Spleen (tissue), 11 donors: ENCODE measurements around the gene GPR183. TPM values are rescaled to one million over a fixed set of nuclear protein-coding genes. Genes with fewer than 3 reads are reported as not detected.
A peak's percentile ranks its signal among the peaks of the same experiment; 100 is the strongest.

Experiments
- DNase-seq: peaks from one replicate; pipeline ENCODE4 v3.0.0-alpha.2; 2020
- H3K27ac ChIP-seq, 8 donors: fragments of 200-600 bp; sonication (generic) in 7 of 8; 1 replicate in 4 of 8; 2 replicates in 4 of 8; pipeline versions ENCODE4 v1.5.0 to v1.8.0; 2016 to 2021; ENCODE audit warnings: inconsistent platforms in 4 of 8, mild to moderate bottlenecking in 4 of 8, moderate library complexity in 1 of 8
- H3K27me3 ChIP-seq, 7 donors: fragments of 200-600 bp; sonication (generic) in 6 of 7; replicated peaks in 1 of 7; 1 replicate in 4 of 7; 2 replicates in 3 of 7; pipeline versions ENCODE4 v1.5.0 to v1.8.0; 2016 to 2021; ENCODE audit warnings: inconsistent platforms in 3 of 7, mild to moderate bottlenecking in 1 of 7
- H3K36me3 ChIP-seq, 6 donors: fragments of 200-600 bp; sonication (generic) in 5 of 6; 1 replicate in 4 of 6; 2 replicates in 2 of 6; pipeline versions ENCODE4 v1.5.0 to v1.8.0; 2016 to 2021; ENCODE audit warnings: inconsistent platforms in 2 of 6
- H3K4me1 ChIP-seq, 6 donors: fragments of 200-600 bp; sonication (generic) in 5 of 6; 1 replicate in 3 of 6; 2 replicates in 3 of 6; pipeline versions ENCODE4 v1.5.0 to v1.8.0; 2016 to 2021; ENCODE audit warnings: inconsistent platforms in 3 of 6
- H3K4me3 ChIP-seq, 8 donors: fragments of 200-600 bp; sonication (generic) in 7 of 8; 1 replicate in 4 of 8; 2 replicates in 4 of 8; pipeline versions ENCODE4 v1.5.0 to v1.8.0; 2016 to 2021; ENCODE audit warnings: inconsistent platforms in 4 of 8, mild to moderate bottlenecking in 4 of 8, moderate library complexity in 2 of 8
- H3K9me3 ChIP-seq, 8 donors: fragments of 200-600 bp; sonication (generic) in 7 of 8; 1 replicate in 4 of 8; 2 replicates in 4 of 8; pipeline versions ENCODE4 v1.5.0 to v1.8.0; 2016 to 2021; ENCODE audit warnings: inconsistent platforms in 4 of 8
- CTCF ChIP-seq, 11 experiments: fragments of 200-600 bp in 7 of 11; fragments of 450-650 bp in 4 of 11; sonication (generic) in 4 of 11; IDR thresholded peaks in 8 of 11; conservative IDR thresholded peaks in 3 of 11; 1 replicate in 7 of 11; 2 replicates in 4 of 11; pipeline versions ENCODE4 v1.4.0 to v1.8.0; 2016 to 2021; ENCODE audit warnings: antibody characterized with exemption in 11 of 11, inconsistent platforms in 4 of 11, mild to moderate bottlenecking in 1 of 11
- POLR2A ChIP-seq, 3 donors: fragments of 450-650 bp; IDR thresholded peaks; one replicate each; pipeline ENCODE4 v1.5.1; 2017; ENCODE audit warnings: antibody characterized with exemption in 3 of 3, mild to moderate bottlenecking in 1 of 3
- POLR2AphosphoS5 ChIP-seq, 3 donors: sonication (generic); formaldehyde crosslinking; IDR thresholded peaks; one replicate each; pipeline ENCODE4 v1.5.1; 2017; ENCODE audit warnings: antibody characterized with exemption in 3 of 3
- whole genome bisulfite sequencing, 5 donors: extraction: QIAGEN DNeasy Blood & Tissue Kit in 3 of 5; methylation state at CpG; one replicate each; pipeline versions ENCODE4 v1.1.5 to v1.1.7; 2013 to 2018; 5-methylcytosine and 5-hydroxymethylcytosine counted together
- intact Hi-C: fragments of 100-400 bp; cut with DNase I; formaldehyde crosslinking; loops from one replicate; pipeline ENCODE4 v1.15.0; 2023; ENCODE audit warnings: low total_unique reads
- polyA plus RNA-seq, 3 donors: library from polyadenylated mRNA; stranded (reverse); fragments of 200-250 nt; gene quantifications; one replicate each; pipeline ENCODE4 v1.2.1, GENCODE V29; 2013
- total RNA-seq, 7 donors: library from RNA; depleted of rRNA in 3 of 7; stranded (reverse); fragments of >200 nt in 3 of 7; fragmentation: NEBNext Ultra II Directional in 4 of 7; extraction: Animal tissue kit (Norgen Biotek cat#: 25700) in 4 of 7; gene quantifications; one replicate each; pipeline versions ENCODE4 v1.1.0 to v1.2.1, GENCODE V29; 2016 to 2021
- donor health status: healthy with polysubstance abuse.
- donor health status: DM: no; HTN: no; CAD: no; lungs with moderate emphysema.
- donor health status: DM: no; HTN: no; CAD: no.
- donor health status: Bipolar disorder and iron deficiency.
- donor health status: healthy.
- donor health status: DM: no; HTN: no; CAD: no.
- donor health status: DM: yes; HTN: yes; CAD: no.

Gene GPR183
- total and polyA plus RNA-seq, 10 donors = 29.1 to 83.6 (median 56.6) TPM

GRCh38 chr13:99301056-99301838 is 6.0 kb downstream of the GPR183 start:
- Histone ChIP-seq H3K4me1 (peaks cover 30 to 100% (median 82%) of the 10 kb centered on the region in 6 donors), H3K36me3 (peaks cover 0 to 29% (median 0%) of the 10 kb centered on the region in 6 donors), H3K27me3 (no peaks in the 10 kb centered on the region), H3K27ac (peak overlapping the region; percentile 51 to 90 (median 81)), H3K9me3 (no peaks in the 10 kb centered on the region), H3K4me3 (peak overlapping the region in 2 of 8 donors; percentile 12 to 70)
- WGBS, 5 donors = 71 to 79% (median 77%) methylated on average over 7 of the region's 7 CpGs
- no peak for DNase-seq
- intact Hi-C loops = no loop called here
- TF ChIP-seq CTCF (IDR thresholded peaks at IDR 0.05 in 8 of 11, conservative IDR thresholded peaks at IDR 0.05 in 3 of 11) (no peak), POLR2AphosphoS5 (IDR thresholded peaks at IDR 0.05) (peak in 1 of 3 donors; percentile 24)

GRCh38 chr13:99299920-99300341 is 7.3 kb downstream of the GPR183 start:
- Histone ChIP-seq H3K4me1 (peaks cover 35 to 100% (median 95%) of the 10 kb centered on the region in 6 donors), H3K4me3 (peak overlapping the region in 1 of 8 donors; percentile 35), H3K27me3 (no peaks in the 10 kb centered on the region), H3K27ac (peak overlapping the region; percentile 10 to 90 (median 78)), H3K36me3 (peaks cover 0 to 40% (median 8%) of the 10 kb centered on the region in 6 donors), H3K9me3 (no peaks in the 10 kb centered on the region)
- 84 to 90% (median 89%) methylated on average over 4 of the region's 4 CpGs for WGBS, 5 donors
- TF ChIP-seq POLR2AphosphoS5 (IDR thresholded peaks at IDR 0.05) (peak in 1 of 3 donors; percentile 48), CTCF (IDR thresholded peaks at IDR 0.05 in 8 of 11, conservative IDR thresholded peaks at IDR 0.05 in 3 of 11) (no peak), POLR2A (IDR thresholded peaks at IDR 0.05) (no peak)
- intact Hi-C loops = no loop called here
- no peak for DNase-seq

DNA sequence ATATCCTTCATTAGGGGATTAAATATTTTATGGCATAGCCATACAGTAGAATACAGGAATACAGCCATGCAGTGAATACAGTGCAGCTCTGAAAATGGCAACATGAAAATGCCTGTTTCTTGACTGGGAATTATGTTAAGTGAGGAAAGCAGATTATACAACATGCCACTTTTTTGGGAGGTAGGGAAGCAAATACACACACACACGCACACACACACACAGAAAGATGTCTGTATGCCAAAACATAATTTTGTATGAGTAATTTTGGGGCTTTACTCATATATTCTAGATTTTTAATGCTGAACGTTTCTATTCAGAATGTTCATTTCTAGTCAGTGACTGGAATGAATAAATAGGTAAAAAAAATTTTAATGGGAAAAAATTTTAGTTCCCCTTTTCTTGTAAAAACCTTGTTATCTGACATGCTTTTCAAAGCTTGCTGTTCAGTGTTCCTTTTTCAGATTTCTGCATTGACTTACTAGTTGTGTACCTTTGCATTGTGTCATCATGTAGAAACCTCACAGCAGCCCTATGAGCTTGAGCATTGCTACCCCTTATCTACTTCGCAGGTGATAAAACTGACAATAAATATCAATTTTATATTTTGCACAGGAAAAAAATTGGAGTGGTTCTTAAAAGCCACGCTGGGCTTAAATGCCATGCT is 7.8 kb downstream of the GPR183 start:
- TF ChIP-seq POLR2A (IDR thresholded peaks at IDR 0.05) (no peak), CTCF (IDR thresholded peaks at IDR 0.05 in 8 of 11, conservative IDR thresholded peaks at IDR 0.05 in 3 of 11) (no peak), POLR2AphosphoS5 (IDR thresholded peaks at IDR 0.05) (no peak)
- Histone ChIP-seq H3K27me3 (no peaks in the 10 kb centered on the region), H3K4me3 (peak overlapping the region in 1 of 8 donors; percentile 35), H3K4me1 (peaks cover 35 to 100% (median 99%) of the 10 kb centered on the region in 6 donors), H3K36me3 (peaks cover 0 to 43% (median 11%) of the 10 kb centered on the region in 6 donors), H3K9me3 (no peaks in the 10 kb centered on the region), H3K27ac (peak overlapping the region; percentile 10 to 90 (median 78))
- no peak for DNase-seq
- intact Hi-C loops = no loop called here
- 64 to 81% (median 73%) methylated on average over 4 of the region's 4 CpGs for WGBS, 5 donors

DNA sequence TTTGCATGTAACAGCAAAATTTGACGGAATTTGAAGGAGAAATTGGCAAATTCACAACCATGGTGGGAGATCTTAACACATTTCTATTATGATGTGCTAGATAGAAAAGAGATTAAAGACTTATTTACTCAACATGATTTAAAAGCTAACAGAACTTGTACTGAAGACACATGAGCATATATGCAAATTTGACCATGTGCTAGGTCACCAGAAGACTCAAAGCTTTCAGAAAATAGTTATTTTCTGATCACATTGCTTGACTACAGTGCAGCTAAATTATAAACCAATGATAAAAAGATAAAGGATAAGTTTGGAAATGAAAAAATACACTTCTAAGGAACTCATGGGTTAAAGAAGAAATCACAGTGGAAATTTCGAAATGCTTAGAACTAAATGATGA is 9.1 kb downstream of the GPR183 start:
- TF ChIP-seq POLR2AphosphoS5 (IDR thresholded peaks at IDR 0.05) (no peak), POLR2A (IDR thresholded peaks at IDR 0.05) (no peak)
- 74 to 92% (median 80%) methylated on average over 2 of the region's 2 CpGs for WGBS, 5 donors
- intact Hi-C loops = no loop called here

More for the DNA sequence above, 9.1 kb downstream of the GPR183 start:
- Histone ChIP-seq H3K27ac (peak overlapping the region; percentile 37 to 90 (median 70)), H3K9me3 (no peaks in the 10 kb centered on the region), H3K4me1 (peaks cover 41 to 100% (median 100%) of the 10 kb centered on the region in 6 donors), H3K36me3 (peaks cover 0 to 43% (median 11%) of the 10 kb centered on the region in 6 donors), H3K27me3 (no peaks in the 10 kb centered on the region), H3K4me3 (peak overlapping the region in 1 of 8 donors; percentile 17)
- DNase-seq = no peak
